ENCODE results near the gene ESRRG. TPM values are rescaled to one million over a fixed set of nuclear protein-coding genes. Genes with fewer than 3 reads are reported as not detected.

The ESRRG gene
- total and polyA plus RNA-seq, 2 of the 8 experiments (the other 6 are each of a cell fraction or from before 2014, with no cell fraction given), result 0.59 to 1.4 TPM

DNA sequence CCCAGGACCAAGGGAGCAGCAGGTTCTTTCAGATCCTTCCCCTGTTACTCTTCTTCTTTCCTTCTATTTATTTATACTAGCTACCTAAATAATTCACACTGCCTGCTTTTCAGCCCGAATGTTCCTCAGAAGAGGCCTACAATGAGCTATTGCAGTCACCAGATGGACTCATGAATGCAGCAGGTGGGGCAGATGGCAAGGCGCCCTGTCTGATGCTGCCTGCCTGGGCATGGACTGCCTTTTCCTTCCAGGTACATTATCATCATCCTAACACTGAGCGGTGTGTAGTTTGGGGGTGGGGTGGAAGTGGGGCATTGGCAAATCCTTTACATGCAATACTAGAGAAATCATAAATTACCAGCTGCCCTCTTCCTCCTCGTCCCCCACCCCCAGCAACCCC, 17.6 kb downstream of the ESRRG start:
- Histone ChIP-seq H2AK5ac (ENCODE audit: low read depth, low read length) (no peak overlapping the region), H2BK15ac (ENCODE audit: low read length) (no peak overlapping the region), H3K27me3 (replicated peaks in 1 of 4; ENCODE audit: control insufficient read depth in 3 of 4, extremely low read depth in 1 of 4, insufficient read depth in 3 of 4, low read length in 3 of 4) (no peaks in the 10 kb centered on the region), H3K4ac (replicated peaks; ENCODE audit: insufficient read length, low read depth, low read length) (no peak overlapping the region), H3K23ac (ENCODE audit: insufficient read length) (no peak overlapping the region), H4K8ac (ENCODE audit: extremely low read depth, insufficient read depth, low read length) (no peak overlapping the region), H4K91ac (replicated peaks; ENCODE audit: insufficient read length, low read length) (no peak overlapping the region), H3K4me1 (replicated peaks in 1 of 4; ENCODE audit: control insufficient read depth in 3 of 4, insufficient read depth in 4 of 4, low read length in 3 of 4) (peaks cover 0 to 15% (median 6%) of the 10 kb centered on the region in 4 experiments; a peak in 5 of 7 replicates), H3K4me2 (ENCODE audit: insufficient read depth in 1 of 2, low read depth in 2 of 2, low read length in 2 of 2) (no peak overlapping the region), H4K5ac (ENCODE audit: insufficient read length, low read depth, low read length) (no peak overlapping the region), H2BK5ac (ENCODE audit: low read depth, low read length) (no peak overlapping the region), H4K20me1 (replicated peaks in 1 of 2; ENCODE audit: control insufficient read depth in 1 of 2, insufficient read depth in 2 of 2, low read length in 2 of 2) (no peaks in the 10 kb centered on the region), H3K23me2 (ENCODE audit: low read depth, low read length) (no peaks in the 10 kb centered on the region; the same call in 1 of the 2 replicates), H3K4me3 (ENCODE audit: extremely low read depth in 1 of 4, insufficient read depth in 2 of 4, low read depth in 3 of 4, low read length in 4 of 4) (no peak overlapping the region), H3K18ac (ENCODE audit: extremely low read depth, low read length) (no peak overlapping the region), H3K9ac (replicated peaks in 1 of 4; ENCODE audit: extremely low read depth in 1 of 4, low read depth in 3 of 4, low read length in 3 of 4) (no peak overlapping the region), H2BK20ac (ENCODE audit: low read length) (no peak overlapping the region), H3K56ac (replicated peaks; ENCODE audit: insufficient read length, low read depth, low read length) (no peak overlapping the region), H3K14ac (ENCODE audit: insufficient read length) (no peak overlapping the region), H3K9me3 (ENCODE audit: insufficient read depth in 2 of 2, low read depth in 1 of 2, low read length in 1 of 2) (no peaks in the 10 kb centered on the region), H3K79me1 (ENCODE audit: low read depth, low read length) (no peaks in the 10 kb centered on the region), H3K79me2 (ENCODE audit: control insufficient read depth in 1 of 2, insufficient read depth in 2 of 2, low read length in 2 of 2) (no peaks in the 10 kb centered on the region), H2BK120ac (replicated peaks; ENCODE audit: low read depth, low read length) (no peak overlapping the region), H3K36me3 (ENCODE audit: control insufficient read depth in 2 of 4, insufficient read depth in 4 of 4, low read length in 3 of 4) (no peaks in the 10 kb centered on the region), H3K27ac (ENCODE audit: low read depth, low read length) (no peak overlapping the region), H2AFZ (ENCODE audit: low read length) (no peak overlapping the region), H2BK12ac (ENCODE audit: low read depth, low read length) (no peak overlapping the region)
- ChIA-PET POLR2A (ENCODE audit: partially characterized antibody) (no interaction called here), CTCF (ENCODE audit: partially characterized antibody) (interaction anchor here (0.6 to 1.2 kb wide), 3 partner anchors 9 to 344 kb away, joined by 3 to 4 read pairs (median 3); no protein-coding TSS in a partner anchor)
- DNase-seq (ENCODE audit: low read depth in 1 of 2, low spot score in 2 of 2), result no peak
- 83% methylated on average over 4 of the region's 4 CpGs; no CpG with 5 or more reads in 1 of the 2 experiments for WGBS, 2 experiments (ENCODE audit: extremely low coverage in 1 of 2, insufficient coverage in 1 of 2, insufficient read length in 1 of 2, insufficient replicate concordance in 2 of 2, low coverage in 1 of 2, low lambda C conversion rate in 2 of 2, missing lambda C conversion rate in 1 of 2)
- FAIRE-seq, result no peak
- TF ChIP-seq TAF1 (IDR thresholded peaks at IDR 0.05; ENCODE audit: low read depth, low read length) (no peak), SP2 (IDR thresholded peaks at IDR 0.05; ENCODE audit: low read length) (no peak), SAP30 (IDR thresholded peaks at IDR 0.05; ENCODE audit: insufficient read depth, insufficient replicate concordance, low read length) (no peak), RAD21 (IDR thresholded peaks at IDR 0.05 in 1 of 2, conservative IDR thresholded peaks at IDR 0.05 in 1 of 2; ENCODE audit: low read depth in 2 of 2, low read length in 2 of 2) (no peak), EP300 (IDR thresholded peaks at IDR 0.05; ENCODE audit: borderline replicate concordance in 1 of 2, low read depth in 2 of 2, low read length in 2 of 2) (no peak), NRF1 (IDR thresholded peaks at IDR 0.05; ENCODE audit: low read depth, low read length) (no peak), CHD2 (IDR thresholded peaks at IDR 0.05; ENCODE audit: low read length) (no peak), CEBPB (IDR thresholded peaks at IDR 0.05; ENCODE audit: low read depth, low read length) (no peak), ASH2L (IDR thresholded peaks at IDR 0.05; ENCODE audit: low read length) (no peak), SIRT6 (IDR thresholded peaks at IDR 0.05; ENCODE audit: low read length) (no peak), RXRA (IDR thresholded peaks at IDR 0.05; ENCODE audit: insufficient read depth, low read depth, low read length) (no peak), GTF2F1 (IDR thresholded peaks at IDR 0.05; ENCODE audit: borderline replicate concordance, low read depth, low read length) (no peak), SRF (IDR thresholded peaks at IDR 0.05; ENCODE audit: low read depth, low read length) (no peak), NANOG (IDR thresholded peaks at IDR 0.05; ENCODE audit: insufficient read depth, low read depth, low read length, poor library complexity, severe bottlenecking) (no peak)

Measured in H1 (cell line).